Renal pelvis (tissue), 4 donors: ENCODE measurements around the gene SLFN5. TPM values are rescaled to one million over a fixed set of nuclear protein-coding genes. Genes with fewer than 3 reads are reported as not detected.
"Not testable (repeated sequence)": the region's sequence is repeated elsewhere in the genome, so short reads cannot be mapped to it uniquely, and the experiment has no call there.

Experiments used
- DNase-seq: peaks from one replicate; pipeline ENCODE4 v3.0.0-alpha.2; 2013
- polyA plus RNA-seq, 3 donors: library from polyadenylated mRNA; unstranded; fragments of 120-200 nt; gene quantifications; one replicate each; pipeline ENCODE4 v1.2.1, GENCODE V29; 2013; ENCODE audit not compliant: insufficient read length in 3 of 3

Gene SLFN5
- polyA plus RNA-seq, 3 donors = 11.1 to 17.0 (median 15.3) TPM

- DNase-seq = no peak
Observed at GRCh38 chr17:35239823-35240222, 3.0 kb upstream of the SLFN5 start.

GRCh38 chr17:35240861-35241260 lies 2.0 kb upstream of the SLFN5 start:
- no peak for DNase-seq

- no peak for DNase-seq
Observed at GRCh38 chr17:35241520-35241919, 1.4 kb upstream of the SLFN5 start.

- DNase-seq = peak; percentile 78
Observed at GRCh38 chr17:35242158-35242804, 591 bp upstream of the SLFN5 start.

- peak; percentile 48 for DNase-seq
Observed at GRCh38 chr17:35243561-35244340, 879 bp downstream of the SLFN5 start.

- DNase-seq = no peak
Observed at GRCh38 chr17:35244341-35245195, 1.7 kb downstream of the SLFN5 start.

GRCh38 chr17:35245196-35245486 lies 2.3 kb downstream of the SLFN5 start:
- no peak for DNase-seq

- DNase-seq = no peak
Observed at GRCh38 chr17:35252651-35253050, 9.8 kb downstream of the SLFN5 start.

GRCh38 chr17:35254107-35254773 lies 11.4 kb downstream of the SLFN5 start:
- DNase-seq = no peak

GRCh38 chr17:35255316-35255715 lies 12.4 kb downstream of the SLFN5 start:
- DNase-seq = no peak

GRCh38 chr17:35256629-35257028 lies 13.8 kb downstream of the SLFN5 start:
- DNase-seq = no peak

- peak; percentile 83 for DNase-seq
Observed at GRCh38 chr17:35257208-35257659, 14.4 kb downstream of the SLFN5 start.

GRCh38 chr17:35259001-35259400 lies 16.1 kb downstream of the SLFN5 start:
- DNase-seq = no peak

GRCh38 chr17:35265071-35265470 lies 22.2 kb downstream of the SLFN5 start:
- no peak for DNase-seq

- DNase-seq = no peak
Observed at GRCh38 chr17:35265566-35266141, 22.8 kb downstream of the SLFN5 start.

- not testable (repeated sequence) for DNase-seq
Observed at GRCh38 chr17:35274167-35275066, 31.5 kb downstream of the SLFN5 start.

- not testable (repeated sequence) for DNase-seq
Observed at GRCh38 chr17:35278454-35278853, 35.6 kb downstream of the SLFN5 start.

- not testable (repeated sequence) for DNase-seq
Observed at GRCh38 chr17:35278876-35279275, 36.0 kb downstream of the SLFN5 start.

- no peak for DNase-seq
Observed at GRCh38 chr17:35283767-35284166, 40.9 kb downstream of the SLFN5 start.

- DNase-seq = no peak
Observed at GRCh38 chr17:35284955-35285354, 42.1 kb downstream of the SLFN5 start.
